HEK293 (cell line): Measurements from ENCODE around the gene CLEC2D.

ENCODE experiments used
- CTCF ChIA-PET: fragments of 350-600 bp; formaldehyde crosslinking; extraction: SDS; loops from one replicate; lab custom pipeline; 2021; ENCODE audit warnings: antibody characterized with exemption; lab: Yijun Ruan, JAX
- POLR2A ChIA-PET: fragments of 300-600 bp; formaldehyde crosslinking; extraction: SDS; loops from one replicate; lab custom pipeline; 2020; ENCODE audit warnings: antibody characterized with exemption, inconsistent platforms; lab: Yijun Ruan, JAX
- H3K27ac ChIP-seq: fragments of 200-500 bp; sonication (Bioruptor generic); 2 replicates; pipeline ENCODE4 v1.5.1; 2014; ENCODE audit warnings: low read depth, low read length, control low read depth, inconsistent platforms; ENCODE audit errors: extremely low read depth
- H3K36me3 ChIP-seq, 2 experiments: fragments of 200-500 bp in 1 of 2; sonication (Bioruptor generic) in 1 of 2; 1 replicate in 1 of 2; 2 replicates in 1 of 2; pipeline ENCODE4 v1.5.1; 2014 to 2017; ENCODE audit warnings: inconsistent platforms in 2 of 2, low read length in 2 of 2; ENCODE audit not compliant: control insufficient read depth in 2 of 2, insufficient read depth in 1 of 2
- H3K4me1 ChIP-seq: fragments of 200-500 bp; sonication (Bioruptor generic); 2 replicates; pipeline ENCODE4 v1.5.1; 2014; ENCODE audit warnings: mild to moderate bottlenecking, low read length, inconsistent platforms; ENCODE audit not compliant: control insufficient read depth, insufficient read depth
- H3K4me3 ChIP-seq: 2 replicates; pipeline ENCODE4 v1.5.1; 2011; ENCODE audit warnings: low read depth, mild to moderate bottlenecking, control low read depth, low read length, moderate library complexity
- H3K9me3 ChIP-seq: fragments of 200-500 bp; sonication (Bioruptor generic); 2 replicates; pipeline ENCODE4 v1.5.1; 2014; ENCODE audit warnings: low read depth, low read length, inconsistent platforms; ENCODE audit not compliant: control insufficient read depth, insufficient read depth
- BCL11A ChIP-seq: fragments of 450-650 bp; formaldehyde crosslinking; IDR thresholded peaks from 2 replicates; pipeline ENCODE4 v1.5.1; 2016; ENCODE audit warnings: low read depth, missing biosample characterization, missing genetic modification characterization
- KLF10 ChIP-seq: fragments of 450-650 bp; IDR thresholded peaks from 2 replicates; pipeline ENCODE4 v1.5.1; 2018; ENCODE audit warnings: missing biosample characterization, mild to moderate bottlenecking, missing genetic modification characterization
- TSHZ1 ChIP-seq: fragments of 450-650 bp; formaldehyde crosslinking; IDR thresholded peaks from 2 replicates; pipeline ENCODE4 v1.5.1; 2016; ENCODE audit warnings: missing biosample characterization, missing genetic modification characterization, borderline replicate concordance
- ZBTB21 ChIP-seq: fragments of 450-650 bp; formaldehyde crosslinking; IDR thresholded peaks from 2 replicates; pipeline ENCODE4 v1.5.1; 2017; ENCODE audit warnings: missing biosample characterization, missing genetic modification characterization
- ZBTB8A ChIP-seq: fragments of 450-650 bp; formaldehyde crosslinking; IDR thresholded peaks from 2 replicates; pipeline ENCODE4 v1.5.1; 2016; ENCODE audit warnings: missing biosample characterization, missing genetic modification characterization
- ZFP3 ChIP-seq: fragments of 450-650 bp; formaldehyde crosslinking; IDR thresholded peaks from 2 replicates; pipeline ENCODE4 v1.5.1; 2016; ENCODE audit warnings: low read depth, missing biosample characterization, missing genetic modification characterization
- ZNF202 ChIP-seq: fragments of 450-650 bp; formaldehyde crosslinking; IDR thresholded peaks from 2 replicates; pipeline ENCODE4 v1.5.1; 2016; ENCODE audit warnings: missing biosample characterization, missing genetic modification characterization, borderline replicate concordance
- ZNF214 ChIP-seq: fragments of 450-650 bp; formaldehyde crosslinking; IDR thresholded peaks from 2 replicates; pipeline ENCODE4 v1.5.1; 2017; ENCODE audit warnings: missing biosample characterization, mild to moderate bottlenecking, missing genetic modification characterization, borderline replicate concordance
- ZNF266 ChIP-seq: fragments of 450-650 bp; formaldehyde crosslinking; IDR thresholded peaks from 2 replicates; pipeline ENCODE4 v1.5.1; 2016; ENCODE audit warnings: missing biosample characterization, missing genetic modification characterization, low read depth
- ZNF324 ChIP-seq: fragments of 450-650 bp; formaldehyde crosslinking; IDR thresholded peaks from 2 replicates; pipeline ENCODE4 v1.5.1; 2016; ENCODE audit warnings: missing biosample characterization, missing genetic modification characterization
- ZNF391 ChIP-seq: fragments of 450-650 bp; formaldehyde crosslinking; IDR thresholded peaks from 2 replicates; pipeline ENCODE4 v1.5.1; 2016; ENCODE audit warnings: low read depth, missing biosample characterization, missing genetic modification characterization, borderline replicate concordance
- ZNF518A ChIP-seq: fragments of 450-650 bp; formaldehyde crosslinking; conservative IDR thresholded peaks from 2 replicates; pipeline ENCODE4 v1.5.1; 2016; ENCODE audit warnings: low read depth, missing biosample characterization, missing genetic modification characterization
- TF ChIP-seq, protein P1 (sequence below): fragments of 450-650 bp; formaldehyde crosslinking; IDR thresholded peaks from 2 replicates; pipeline ENCODE4 v1.5.1; 2016; ENCODE audit warnings: missing biosample characterization, missing genetic modification characterization, borderline replicate concordance
- TF ChIP-seq, protein P2 (sequence below): fragments of 450-650 bp; formaldehyde crosslinking; IDR thresholded peaks from 2 replicates; pipeline ENCODE4 v1.5.0; 2017; ENCODE audit warnings: missing biosample characterization, missing genetic modification characterization, borderline replicate concordance

CLEC2D gene

GRCh38 chr12:9731393-9731792 is 61.9 kb downstream of the CLEC2D start (continued):
- TF ChIP-seq, protein P1, sequence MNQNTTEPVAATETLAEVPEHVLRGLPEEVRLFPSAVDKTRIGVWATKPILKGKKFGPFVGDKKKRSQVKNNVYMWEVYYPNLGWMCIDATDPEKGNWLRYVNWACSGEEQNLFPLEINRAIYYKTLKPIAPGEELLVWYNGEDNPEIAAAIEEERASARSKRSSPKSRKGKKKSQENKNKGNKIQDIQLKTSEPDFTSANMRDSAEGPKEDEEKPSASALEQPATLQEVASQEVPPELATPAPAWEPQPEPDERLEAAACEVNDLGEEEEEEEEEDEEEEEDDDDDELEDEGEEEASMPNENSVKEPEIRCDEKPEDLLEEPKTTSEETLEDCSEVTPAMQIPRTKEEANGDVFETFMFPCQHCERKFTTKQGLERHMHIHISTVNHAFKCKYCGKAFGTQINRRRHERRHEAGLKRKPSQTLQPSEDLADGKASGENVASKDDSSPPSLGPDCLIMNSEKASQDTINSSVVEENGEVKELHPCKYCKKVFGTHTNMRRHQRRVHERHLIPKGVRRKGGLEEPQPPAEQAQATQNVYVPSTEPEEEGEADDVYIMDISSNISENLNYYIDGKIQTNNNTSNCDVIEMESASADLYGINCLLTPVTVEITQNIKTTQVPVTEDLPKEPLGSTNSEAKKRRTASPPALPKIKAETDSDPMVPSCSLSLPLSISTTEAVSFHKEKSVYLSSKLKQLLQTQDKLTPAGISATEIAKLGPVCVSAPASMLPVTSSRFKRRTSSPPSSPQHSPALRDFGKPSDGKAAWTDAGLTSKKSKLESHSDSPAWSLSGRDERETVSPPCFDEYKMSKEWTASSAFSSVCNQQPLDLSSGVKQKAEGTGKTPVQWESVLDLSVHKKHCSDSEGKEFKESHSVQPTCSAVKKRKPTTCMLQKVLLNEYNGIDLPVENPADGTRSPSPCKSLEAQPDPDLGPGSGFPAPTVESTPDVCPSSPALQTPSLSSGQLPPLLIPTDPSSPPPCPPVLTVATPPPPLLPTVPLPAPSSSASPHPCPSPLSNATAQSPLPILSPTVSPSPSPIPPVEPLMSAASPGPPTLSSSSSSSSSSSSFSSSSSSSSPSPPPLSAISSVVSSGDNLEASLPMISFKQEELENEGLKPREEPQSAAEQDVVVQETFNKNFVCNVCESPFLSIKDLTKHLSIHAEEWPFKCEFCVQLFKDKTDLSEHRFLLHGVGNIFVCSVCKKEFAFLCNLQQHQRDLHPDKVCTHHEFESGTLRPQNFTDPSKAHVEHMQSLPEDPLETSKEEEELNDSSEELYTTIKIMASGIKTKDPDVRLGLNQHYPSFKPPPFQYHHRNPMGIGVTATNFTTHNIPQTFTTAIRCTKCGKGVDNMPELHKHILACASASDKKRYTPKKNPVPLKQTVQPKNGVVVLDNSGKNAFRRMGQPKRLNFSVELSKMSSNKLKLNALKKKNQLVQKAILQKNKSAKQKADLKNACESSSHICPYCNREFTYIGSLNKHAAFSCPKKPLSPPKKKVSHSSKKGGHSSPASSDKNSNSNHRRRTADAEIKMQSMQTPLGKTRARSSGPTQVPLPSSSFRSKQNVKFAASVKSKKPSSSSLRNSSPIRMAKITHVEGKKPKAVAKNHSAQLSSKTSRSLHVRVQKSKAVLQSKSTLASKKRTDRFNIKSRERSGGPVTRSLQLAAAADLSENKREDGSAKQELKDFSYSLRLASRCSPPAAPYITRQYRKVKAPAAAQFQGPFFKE (tag by site-specific recombination): no peak
- TF ChIP-seq TSHZ1 (tag by site-specific recombination): no peak
- TF ChIP-seq ZNF324 (tag by site-specific recombination): no peak
- no peak for TF ChIP-seq ZBTB21

DNA sequence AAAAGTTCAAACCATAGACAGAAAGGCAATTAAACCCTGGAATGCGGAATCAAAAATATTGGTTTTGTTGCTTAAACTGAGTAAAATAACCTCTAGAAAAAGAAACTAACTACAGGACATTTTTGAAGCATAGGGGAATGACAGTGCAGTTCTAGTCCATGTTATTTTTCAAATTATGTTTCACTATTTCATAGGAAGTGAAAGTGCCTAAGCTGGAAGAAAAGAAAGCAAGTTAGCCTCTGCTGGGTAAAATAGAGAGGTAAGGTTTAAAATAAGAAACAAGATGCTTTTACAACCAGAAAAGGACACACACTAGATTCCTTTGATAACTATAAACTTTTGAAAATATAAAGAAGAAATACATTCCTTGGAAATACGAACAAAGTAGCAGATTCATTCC is 62.3 kb downstream of the CLEC2D start:
- POLR2A ChIA-PET: no interaction called here
- CTCF ChIA-PET: no interaction called here
- H3K9me3 ChIP-seq: no peaks in the 10 kb centered on the region
- H3K4me3 ChIP-seq: no peak overlapping the region
- H3K27ac ChIP-seq: no peak overlapping the region
- no peaks in the 10 kb centered on the region for H3K36me3 ChIP-seq
- H3K4me1 ChIP-seq: no peaks in the 10 kb centered on the region
- no peak for TF ChIP-seq ZFP3
- no peak for TF ChIP-seq TSHZ1 (tag by site-specific recombination)
- no peak for TF ChIP-seq ZBTB8A (tag by site-specific recombination)
- no peak for TF ChIP-seq ZNF202 (tag by site-specific recombination)
- no peak for TF ChIP-seq BCL11A (tag by site-specific recombination)
- TF ChIP-seq, protein P2, sequence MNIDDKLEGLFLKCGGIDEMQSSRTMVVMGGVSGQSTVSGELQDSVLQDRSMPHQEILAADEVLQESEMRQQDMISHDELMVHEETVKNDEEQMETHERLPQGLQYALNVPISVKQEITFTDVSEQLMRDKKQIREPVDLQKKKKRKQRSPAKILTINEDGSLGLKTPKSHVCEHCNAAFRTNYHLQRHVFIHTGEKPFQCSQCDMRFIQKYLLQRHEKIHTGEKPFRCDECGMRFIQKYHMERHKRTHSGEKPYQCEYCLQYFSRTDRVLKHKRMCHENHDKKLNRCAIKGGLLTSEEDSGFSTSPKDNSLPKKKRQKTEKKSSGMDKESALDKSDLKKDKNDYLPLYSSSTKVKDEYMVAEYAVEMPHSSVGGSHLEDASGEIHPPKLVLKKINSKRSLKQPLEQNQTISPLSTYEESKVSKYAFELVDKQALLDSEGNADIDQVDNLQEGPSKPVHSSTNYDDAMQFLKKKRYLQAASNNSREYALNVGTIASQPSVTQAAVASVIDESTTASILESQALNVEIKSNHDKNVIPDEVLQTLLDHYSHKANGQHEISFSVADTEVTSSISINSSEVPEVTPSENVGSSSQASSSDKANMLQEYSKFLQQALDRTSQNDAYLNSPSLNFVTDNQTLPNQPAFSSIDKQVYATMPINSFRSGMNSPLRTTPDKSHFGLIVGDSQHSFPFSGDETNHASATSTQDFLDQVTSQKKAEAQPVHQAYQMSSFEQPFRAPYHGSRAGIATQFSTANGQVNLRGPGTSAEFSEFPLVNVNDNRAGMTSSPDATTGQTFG (tag by site-specific recombination): no peak
- TF ChIP-seq ZNF391 (tag by site-specific recombination): no peak
- no peak for TF ChIP-seq ZNF266 (tag by site-specific recombination)
- TF ChIP-seq ZNF214 (tag by site-specific recombination): no peak
- no peak for TF ChIP-seq ZNF518A (tag by site-specific recombination)
- no peak for TF ChIP-seq KLF10 (tag by site-specific recombination)
